Osteoblast (primary cell): ENCODE results near the gene CXCR4. TPM values are rescaled to one million over a fixed set of nuclear protein-coding genes. Genes with fewer than 3 reads are reported as not detected.

ENCODE experiments used
- DNase-seq: peaks from one replicate; pipeline ENCODE4 v3.0.0; 2011; ENCODE audit warnings: low spot score, mixed read lengths; ENCODE audit not compliant: insufficient read length; ENCODE audit errors: missing footprints
- H2AFZ ChIP-seq: 2 replicates; pipeline ENCODE4 v1.6.0; 2011; ENCODE audit warnings: mild to moderate bottlenecking, low read length
- H3K27ac ChIP-seq: 2 replicates; pipeline ENCODE4 v1.5.1; 2011; ENCODE audit warnings: mild to moderate bottlenecking, low read depth, low read length, moderate library complexity
- H3K27me3 ChIP-seq: 2 replicates; pipeline ENCODE4 v1.6.0; 2012; ENCODE audit warnings: mild to moderate bottlenecking, control low read depth, inconsistent platforms, low read length, moderate library complexity; ENCODE audit not compliant: insufficient read depth
- H3K36me3 ChIP-seq: 2 replicates; pipeline ENCODE4 v1.5.1; 2011; ENCODE audit warnings: mild to moderate bottlenecking, low read length, control low read depth, moderate library complexity; ENCODE audit not compliant: insufficient read depth
- H3K4me1 ChIP-seq: 2 replicates; pipeline ENCODE4 v1.5.1; 2011; ENCODE audit warnings: mild to moderate bottlenecking, low read length, control low read depth, moderate library complexity; ENCODE audit not compliant: insufficient read depth
- H3K4me2 ChIP-seq: 2 replicates; pipeline ENCODE4 v1.6.0; 2011; ENCODE audit warnings: mild to moderate bottlenecking, low read length; ENCODE audit not compliant: insufficient read depth
- H3K4me3 ChIP-seq: fragments of 200-600 bp; sonication (generic); 3 replicates; pipeline ENCODE4 v1.5.1; 2012; ENCODE audit warnings: mild to moderate bottlenecking, low read length, inconsistent platforms; ENCODE audit not compliant: insufficient read depth
- H3K79me2 ChIP-seq: 2 replicates; pipeline ENCODE4 v1.6.0; 2012; ENCODE audit warnings: mild to moderate bottlenecking, low read length, control low read depth, inconsistent platforms; ENCODE audit not compliant: insufficient read depth
- H3K9me3 ChIP-seq: 2 replicates; pipeline ENCODE4 v1.5.1; 2011; ENCODE audit warnings: low read depth, low read length, control low read depth
- H4K20me1 ChIP-seq: 2 replicates; pipeline ENCODE4 v1.6.0; 2012; ENCODE audit warnings: mild to moderate bottlenecking, low read length, control low read depth; ENCODE audit not compliant: insufficient read depth
- total RNA-seq: library from RNA; depleted of rRNA; stranded (reverse); fragments of >200 nt; gene quantifications from 2 replicates; pipeline ENCODE4 v1.2.3, GENCODE V29; 2012
- TF ChIP-seq, protein P1 (sequence below): IDR thresholded peaks from 2 replicates; pipeline ENCODE4 v1.5.1; 2011; ENCODE audit warnings: mild to moderate bottlenecking, low read depth, low read length, moderate library complexity; ENCODE audit errors: extremely low read depth

The CXCR4 gene
- total RNA-seq, 1 donor, result under 0.01 TPM

DNA sequence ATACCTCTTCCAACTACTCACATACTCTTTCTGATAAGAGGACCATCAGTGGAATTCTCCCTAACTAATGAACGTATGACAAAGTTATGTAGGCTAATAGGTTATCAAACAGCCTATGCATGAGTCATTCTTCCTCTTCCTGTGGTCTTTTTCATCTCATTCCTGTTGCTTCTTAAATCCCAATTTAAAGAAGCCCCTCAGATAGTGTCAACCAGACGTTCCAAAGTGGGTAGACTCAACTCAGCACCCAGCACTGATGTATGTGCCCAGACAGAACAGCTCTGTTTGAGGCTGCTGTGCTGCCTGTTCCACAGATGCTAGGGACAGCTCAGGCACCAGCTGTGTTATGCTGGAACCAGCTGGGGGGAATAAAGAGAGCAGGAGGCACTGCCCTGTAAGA is 52.6 kb downstream of the CXCR4 start:
- Histone ChIP-seq H2AFZ (no peak overlapping the region), H3K27me3 (no peaks in the 10 kb centered on the region), H3K4me1 (no peaks in the 10 kb centered on the region), H3K36me3 (no peaks in the 10 kb centered on the region), H3K9me3 (no peaks in the 10 kb centered on the region), H4K20me1 (no peaks in the 10 kb centered on the region), H3K27ac (no peak overlapping the region), H3K4me2 (no peak overlapping the region), H3K4me3 (no peak overlapping the region), H3K79me2 (no peaks in the 10 kb centered on the region)
- no peak for DNase-seq
- TF ChIP-seq, protein P1, sequence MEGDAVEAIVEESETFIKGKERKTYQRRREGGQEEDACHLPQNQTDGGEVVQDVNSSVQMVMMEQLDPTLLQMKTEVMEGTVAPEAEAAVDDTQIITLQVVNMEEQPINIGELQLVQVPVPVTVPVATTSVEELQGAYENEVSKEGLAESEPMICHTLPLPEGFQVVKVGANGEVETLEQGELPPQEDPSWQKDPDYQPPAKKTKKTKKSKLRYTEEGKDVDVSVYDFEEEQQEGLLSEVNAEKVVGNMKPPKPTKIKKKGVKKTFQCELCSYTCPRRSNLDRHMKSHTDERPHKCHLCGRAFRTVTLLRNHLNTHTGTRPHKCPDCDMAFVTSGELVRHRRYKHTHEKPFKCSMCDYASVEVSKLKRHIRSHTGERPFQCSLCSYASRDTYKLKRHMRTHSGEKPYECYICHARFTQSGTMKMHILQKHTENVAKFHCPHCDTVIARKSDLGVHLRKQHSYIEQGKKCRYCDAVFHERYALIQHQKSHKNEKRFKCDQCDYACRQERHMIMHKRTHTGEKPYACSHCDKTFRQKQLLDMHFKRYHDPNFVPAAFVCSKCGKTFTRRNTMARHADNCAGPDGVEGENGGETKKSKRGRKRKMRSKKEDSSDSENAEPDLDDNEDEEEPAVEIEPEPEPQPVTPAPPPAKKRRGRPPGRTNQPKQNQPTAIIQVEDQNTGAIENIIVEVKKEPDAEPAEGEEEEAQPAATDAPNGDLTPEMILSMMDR, result no peak

Other genes with a start within 250 kb of the CXCR4 start
- gene MCM6, start 241.7 kb downstream of the CXCR4 start, total RNA-seq, result 14.5 and 15.6 TPM in 2 replicates
- 100 and 119 TPM in 2 replicates for gene DARS1, start 132.5 kb downstream of the CXCR4 start, total RNA-seq